ENCODE data around the gene C4orf36.

C4orf36 gene

DNA sequence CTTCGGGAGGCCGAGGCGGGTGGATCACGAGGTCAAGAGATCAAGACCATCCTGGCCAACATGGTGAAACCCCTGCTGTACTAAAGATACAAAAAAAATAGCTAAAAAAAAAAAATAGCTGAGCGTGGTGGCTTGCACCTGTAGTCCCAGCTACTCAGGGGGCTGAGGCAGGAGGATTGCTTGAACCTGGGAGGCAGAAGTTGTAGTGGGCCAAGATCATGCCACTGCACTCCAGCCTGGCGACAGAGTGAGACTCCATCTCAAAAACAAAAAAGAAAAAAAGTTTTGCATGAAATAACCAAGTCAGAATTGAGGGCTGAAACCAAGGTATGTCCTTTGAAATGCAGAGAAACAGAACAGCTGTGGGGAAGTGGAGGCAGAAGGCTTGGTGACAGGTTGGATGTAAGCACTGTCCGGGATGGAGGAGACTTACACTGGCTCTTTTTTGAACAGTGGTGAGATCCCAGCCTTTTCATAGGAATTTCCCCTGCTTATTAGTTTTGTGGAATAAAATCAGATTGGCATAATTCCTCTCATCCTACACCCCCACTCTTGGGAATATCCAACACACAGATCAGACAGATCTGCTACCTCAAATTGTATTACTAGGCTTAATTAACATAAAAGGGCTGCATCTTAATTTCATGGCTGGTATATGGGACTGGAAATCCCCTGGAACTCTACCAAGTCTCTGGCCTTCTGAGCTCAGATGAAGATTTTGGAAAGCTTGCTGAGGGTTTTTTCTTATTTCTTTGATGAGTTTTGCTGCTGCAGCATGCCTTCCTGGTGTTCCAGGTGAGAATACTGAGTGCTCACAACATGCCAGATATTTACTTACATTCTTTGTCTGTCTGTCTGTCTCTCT lies 18.8 kb upstream of the C4orf36 start:
- Histone ChIP-seq H3K36me3 (ENCODE audit: control insufficient read depth, insufficient read depth, low read length) (no peaks in the 10 kb centered on the region), H3K4me1 (ENCODE audit: control insufficient read depth, insufficient read depth, low read length) (no peaks in the 10 kb centered on the region), H3K27me3 (ENCODE audit: control insufficient read depth, insufficient read depth, low read length, poor library complexity, severe bottlenecking) (no peaks in the 10 kb centered on the region), H3K9me3 (ENCODE audit: control insufficient read depth, low read length) (no peaks in the 10 kb centered on the region), H3K27ac (ENCODE audit: insufficient read depth, low read depth, low read length, poor library complexity, severe bottlenecking) (no peak overlapping the region), H3K4me3 (ENCODE audit: insufficient read depth, low read depth, low read length) (no peak overlapping the region)
- WGBS, 2 experiments, result 88 to 96% methylated on average over 7 of the region's 7 CpGs

DNA sequence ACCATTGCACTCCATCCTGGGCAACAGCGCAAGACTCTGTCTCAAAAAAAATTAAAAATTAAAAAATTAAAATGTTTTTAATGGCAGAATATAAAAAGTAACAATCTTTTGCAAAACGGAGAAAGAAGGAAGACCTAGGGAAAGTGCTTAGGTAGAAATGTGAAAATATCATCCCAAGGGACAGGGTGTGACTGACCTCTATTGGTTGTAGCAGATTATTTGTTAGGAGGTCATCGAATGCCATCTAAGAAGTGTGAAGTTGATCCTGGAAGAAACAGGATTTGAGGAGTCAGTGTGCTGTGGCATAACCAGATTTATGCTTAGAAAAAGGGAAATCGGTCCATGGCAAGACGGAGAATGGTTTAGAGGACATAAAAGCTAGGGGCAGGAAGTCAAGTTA lies 18.1 kb upstream of the C4orf36 start:
- H3K36me3 ChIP-seq (ENCODE audit: control insufficient read depth, insufficient read depth, low read length), result no peaks in the 10 kb centered on the region
- H3K27ac ChIP-seq (ENCODE audit: insufficient read depth, low read depth, low read length, poor library complexity, severe bottlenecking), result no peak overlapping the region
- H3K9me3 ChIP-seq (ENCODE audit: control insufficient read depth, low read length), result no peaks in the 10 kb centered on the region
- WGBS, 2 experiments, result 92 to 94% methylated on average over 4 to 5 of the region's 5 CpGs
- H3K27me3 ChIP-seq (ENCODE audit: control insufficient read depth, insufficient read depth, low read length, poor library complexity, severe bottlenecking), result no peaks in the 10 kb centered on the region
- H3K4me1 ChIP-seq (ENCODE audit: control insufficient read depth, insufficient read depth, low read length), result no peaks in the 10 kb centered on the region
- no peak overlapping the region for H3K4me3 ChIP-seq (ENCODE audit: insufficient read depth, low read depth, low read length)

DNA sequence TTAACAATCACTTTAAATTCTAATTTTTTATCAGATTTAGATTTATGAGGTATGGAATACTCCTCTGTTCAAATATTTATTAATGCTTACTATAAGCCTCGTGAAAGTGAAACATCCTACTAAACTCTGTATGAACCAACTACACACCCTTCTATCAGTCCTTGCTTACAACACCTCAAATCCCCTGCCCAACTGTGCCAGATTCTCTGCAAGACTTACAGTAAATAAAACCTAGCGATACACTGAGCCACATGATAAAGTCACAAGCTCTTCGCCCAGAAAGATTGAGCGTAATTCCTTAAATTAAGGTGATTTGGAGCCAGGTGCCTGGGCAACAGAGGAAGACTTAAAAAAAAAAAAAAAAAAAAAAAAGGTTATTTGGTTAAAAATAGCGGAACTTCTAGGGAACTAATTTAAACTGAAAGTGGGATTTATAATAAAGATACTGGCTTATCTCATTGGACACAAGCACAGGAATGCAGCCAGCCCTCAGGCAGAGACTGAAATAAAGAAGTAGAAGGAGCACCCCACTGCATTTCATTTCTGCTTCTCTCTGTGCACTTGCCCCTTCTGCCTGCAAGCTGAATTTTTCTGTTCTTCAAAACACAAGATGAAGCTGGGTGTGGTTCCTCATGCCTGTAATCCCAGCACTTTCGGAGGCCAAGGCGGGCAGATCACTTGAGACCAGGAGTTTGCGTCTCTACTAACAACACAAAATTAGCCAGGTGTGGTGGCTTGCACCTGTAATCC lies 17.5 kb upstream of the C4orf36 start:
- H3K27me3 ChIP-seq (ENCODE audit: control insufficient read depth, insufficient read depth, low read length, poor library complexity, severe bottlenecking), result no peaks in the 10 kb centered on the region
- no peaks in the 10 kb centered on the region for H3K4me1 ChIP-seq (ENCODE audit: control insufficient read depth, insufficient read depth, low read length)
- H3K9me3 ChIP-seq (ENCODE audit: control insufficient read depth, low read length), result no peaks in the 10 kb centered on the region
- no peak overlapping the region for H3K27ac ChIP-seq (ENCODE audit: insufficient read depth, low read depth, low read length, poor library complexity, severe bottlenecking)
- 94% methylated on average over 7 to 8 of the region's 8 CpGs for WGBS, 2 experiments
- no peaks in the 10 kb centered on the region for H3K36me3 ChIP-seq (ENCODE audit: control insufficient read depth, insufficient read depth, low read length)
- H3K4me3 ChIP-seq (ENCODE audit: insufficient read depth, low read depth, low read length), result no peak overlapping the region

DNA sequence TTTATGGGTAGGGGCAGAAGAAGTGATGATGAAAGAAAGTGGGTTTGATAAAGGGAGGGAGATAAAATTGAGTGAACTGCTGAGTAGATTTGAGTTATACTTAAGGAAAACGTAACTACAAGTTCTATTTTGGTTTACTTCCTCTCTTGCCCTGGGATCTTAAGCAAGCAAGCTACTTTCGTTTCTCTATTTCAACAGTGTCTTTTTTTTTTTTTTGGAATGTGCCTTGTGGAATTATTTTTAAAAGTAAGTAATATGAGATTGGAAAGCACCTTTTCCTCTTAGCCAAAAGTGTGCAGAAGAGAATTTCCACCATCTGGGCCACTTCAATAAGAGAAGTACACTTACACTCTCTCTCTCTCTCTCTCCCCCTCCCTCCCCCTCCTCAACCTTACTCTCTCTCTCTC lies 16.0 kb upstream of the C4orf36 start:
- Histone ChIP-seq H3K9me3 (ENCODE audit: control insufficient read depth, low read length) (no peaks in the 10 kb centered on the region), H3K27ac (ENCODE audit: insufficient read depth, low read depth, low read length, poor library complexity, severe bottlenecking) (no peak overlapping the region), H3K4me1 (ENCODE audit: control insufficient read depth, insufficient read depth, low read length) (no peaks in the 10 kb centered on the region), H3K4me3 (ENCODE audit: insufficient read depth, low read depth, low read length) (no peak overlapping the region), H3K36me3 (ENCODE audit: control insufficient read depth, insufficient read depth, low read length) (no peaks in the 10 kb centered on the region), H3K27me3 (ENCODE audit: control insufficient read depth, insufficient read depth, low read length, poor library complexity, severe bottlenecking) (no peaks in the 10 kb centered on the region)
- 88 to 100% methylated on average over 1 to 2 of the region's 2 CpGs for WGBS, 2 experiments

DNA sequence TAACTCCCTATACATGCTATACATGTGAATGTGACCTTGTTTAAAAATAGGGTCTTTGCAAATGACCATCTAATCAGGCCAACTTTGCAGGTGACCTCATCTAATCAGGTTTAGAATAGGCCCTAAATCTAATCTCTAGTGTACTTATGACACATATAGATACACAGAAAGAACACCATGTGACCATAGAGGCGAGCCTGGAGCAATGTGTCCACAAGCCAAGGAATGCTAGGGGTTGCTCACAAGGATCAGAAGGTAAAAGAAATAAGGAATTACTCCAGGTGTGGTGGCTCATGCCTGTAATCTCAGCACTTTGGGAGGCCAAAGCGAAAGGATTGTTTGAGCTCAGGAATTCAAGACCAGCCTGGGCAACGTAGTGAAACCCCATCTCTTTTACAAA lies 9.6 kb upstream of the C4orf36 start:
- Histone ChIP-seq H3K9me3 (ENCODE audit: control insufficient read depth, low read length) (no peaks in the 10 kb centered on the region), H3K27ac (ENCODE audit: insufficient read depth, low read depth, low read length, poor library complexity, severe bottlenecking) (no peak overlapping the region), H3K27me3 (ENCODE audit: control insufficient read depth, insufficient read depth, low read length, poor library complexity, severe bottlenecking) (no peaks in the 10 kb centered on the region), H3K4me1 (ENCODE audit: control insufficient read depth, insufficient read depth, low read length) (no peaks in the 10 kb centered on the region), H3K36me3 (ENCODE audit: control insufficient read depth, insufficient read depth, low read length) (no peaks in the 10 kb centered on the region), H3K4me3 (ENCODE audit: insufficient read depth, low read depth, low read length) (no peak overlapping the region)
- WGBS, 2 experiments, result 91 to 96% methylated on average over 3 of the region's 3 CpGs

DNA sequence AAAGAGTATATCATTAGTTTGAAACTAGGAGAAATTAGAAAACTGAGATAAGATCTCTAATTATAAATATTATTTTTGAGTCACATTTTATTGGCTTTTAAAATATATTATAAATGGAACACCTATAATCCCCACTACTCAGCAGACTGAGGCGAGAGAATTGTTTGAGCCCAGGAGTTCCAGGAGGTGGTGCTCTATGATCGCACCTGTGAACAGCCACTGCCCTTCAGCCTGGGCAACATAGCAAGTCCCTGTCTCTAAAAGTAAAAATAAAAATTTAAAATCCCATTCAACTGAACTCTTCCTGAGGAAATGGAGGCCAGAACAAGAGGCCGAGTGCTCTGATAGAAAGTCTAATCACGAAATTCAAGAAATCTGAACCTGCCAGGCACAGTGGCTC lies 6.3 kb upstream of the C4orf36 start:
- Histone ChIP-seq H3K27ac (ENCODE audit: insufficient read depth, low read depth, low read length, poor library complexity, severe bottlenecking) (no peak overlapping the region), H3K4me3 (ENCODE audit: insufficient read depth, low read depth, low read length) (no peak overlapping the region), H3K27me3 (ENCODE audit: control insufficient read depth, insufficient read depth, low read length, poor library complexity, severe bottlenecking) (no peaks in the 10 kb centered on the region), H3K4me1 (ENCODE audit: control insufficient read depth, insufficient read depth, low read length) (no peaks in the 10 kb centered on the region), H3K36me3 (ENCODE audit: control insufficient read depth, insufficient read depth, low read length) (no peaks in the 10 kb centered on the region), H3K9me3 (ENCODE audit: control insufficient read depth, low read length) (no peaks in the 10 kb centered on the region)
- WGBS, 2 experiments, result 87 to 92% methylated on average over 4 of the region's 4 CpGs

DNA sequence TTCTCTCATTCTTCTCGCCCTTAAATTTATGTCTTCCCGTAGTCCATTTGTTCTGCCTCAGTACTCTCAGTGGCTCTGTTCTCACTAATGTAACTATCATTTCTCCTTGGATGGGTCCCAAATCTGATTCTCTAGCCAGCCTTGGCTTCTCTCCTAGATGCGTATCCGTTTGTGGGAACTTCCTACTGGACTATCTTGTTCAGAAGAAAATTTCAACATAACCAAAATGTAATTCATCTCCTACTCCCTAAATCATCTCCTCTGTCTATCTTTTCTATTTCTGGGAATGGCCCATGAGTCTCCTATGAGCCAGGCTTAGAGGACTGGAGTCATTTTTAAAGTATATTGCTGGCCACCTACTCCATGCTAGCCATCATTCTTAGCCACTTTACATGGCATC lies 4.4 kb upstream of the C4orf36 start:
- Histone ChIP-seq H3K9me3 (ENCODE audit: control insufficient read depth, low read length) (no peaks in the 10 kb centered on the region), H3K4me3 (ENCODE audit: insufficient read depth, low read depth, low read length) (no peak overlapping the region), H3K4me1 (ENCODE audit: control insufficient read depth, insufficient read depth, low read length) (no peaks in the 10 kb centered on the region), H3K27ac (ENCODE audit: insufficient read depth, low read depth, low read length, poor library complexity, severe bottlenecking) (no peak overlapping the region), H3K36me3 (ENCODE audit: control insufficient read depth, insufficient read depth, low read length) (no peaks in the 10 kb centered on the region), H3K27me3 (ENCODE audit: control insufficient read depth, insufficient read depth, low read length, poor library complexity, severe bottlenecking) (no peaks in the 10 kb centered on the region)
- WGBS, 2 experiments, result 88 to 89% methylated on average over 4 of the region's 4 CpGs

DNA sequence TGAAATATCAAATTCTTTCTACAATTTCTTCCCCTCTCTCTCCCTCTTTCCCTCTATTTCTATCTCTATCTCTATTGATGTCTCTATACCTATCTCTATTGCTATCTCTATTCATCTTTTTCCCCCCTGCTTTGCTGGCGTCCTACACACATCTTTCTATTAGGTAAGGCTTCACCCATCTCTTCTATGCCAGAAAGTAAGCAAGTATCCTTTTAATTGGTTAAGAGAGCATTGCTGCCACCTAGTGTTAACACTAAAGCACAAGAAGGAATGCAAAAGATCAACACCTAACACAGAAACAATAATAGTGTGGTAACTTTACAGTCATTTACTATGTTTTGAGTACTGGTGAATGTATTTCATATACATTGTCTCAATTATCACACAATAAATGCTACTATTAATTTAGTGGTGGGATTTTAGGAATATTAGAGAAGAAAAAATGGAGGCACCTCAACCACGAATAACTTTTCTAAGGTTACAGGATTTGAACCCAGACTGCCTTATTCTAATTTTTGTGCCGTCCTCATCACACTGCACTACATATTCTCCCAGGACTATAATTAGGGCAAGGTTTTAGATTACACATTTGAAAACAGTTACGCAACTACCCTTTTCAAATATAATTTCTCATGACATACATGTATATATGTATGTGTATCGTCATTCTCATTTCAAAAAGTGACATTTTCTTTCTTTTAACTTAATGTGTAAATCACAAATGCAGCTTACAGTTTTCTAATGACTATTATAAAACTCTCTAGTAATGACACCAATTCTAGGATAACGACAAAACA lies 3.7 kb upstream of the C4orf36 start:
- WGBS, 2 experiments, result 78 to 79% methylated on average over 4 of the region's 6 CpGs
- no peak overlapping the region for H3K4me3 ChIP-seq (ENCODE audit: insufficient read depth, low read depth, low read length)
- H3K4me1 ChIP-seq (ENCODE audit: control insufficient read depth, insufficient read depth, low read length), result no peaks in the 10 kb centered on the region
- no peaks in the 10 kb centered on the region for H3K9me3 ChIP-seq (ENCODE audit: control insufficient read depth, low read length)
- no peaks in the 10 kb centered on the region for H3K27me3 ChIP-seq (ENCODE audit: control insufficient read depth, insufficient read depth, low read length, poor library complexity, severe bottlenecking)
- no peaks in the 10 kb centered on the region for H3K36me3 ChIP-seq (ENCODE audit: control insufficient read depth, insufficient read depth, low read length)
- no peak overlapping the region for H3K27ac ChIP-seq (ENCODE audit: insufficient read depth, low read depth, low read length, poor library complexity, severe bottlenecking)

DNA sequence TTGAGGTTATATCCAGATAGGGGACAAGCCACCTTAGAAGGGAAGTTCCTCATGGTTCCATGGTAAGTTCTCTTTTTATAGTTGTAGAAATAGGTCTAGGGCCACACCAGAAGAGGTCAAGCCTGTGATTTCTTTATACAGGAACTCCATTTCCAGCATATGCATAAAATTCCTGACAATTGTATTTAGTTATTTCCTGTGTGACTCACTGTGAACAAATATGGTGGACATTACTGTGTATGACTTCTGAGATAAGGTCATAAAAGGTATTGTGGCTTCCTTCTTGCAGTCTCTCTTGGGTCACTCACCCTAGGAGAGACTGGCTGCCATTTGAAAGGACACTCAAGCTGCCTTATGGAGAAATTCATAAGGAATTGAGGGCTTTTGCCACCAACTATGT lies 2.2 kb upstream of the C4orf36 start:
- Histone ChIP-seq H3K4me1 (ENCODE audit: control insufficient read depth, insufficient read depth, low read length) (no peaks in the 10 kb centered on the region), H3K27ac (ENCODE audit: insufficient read depth, low read depth, low read length, poor library complexity, severe bottlenecking) (no peak overlapping the region), H3K27me3 (ENCODE audit: control insufficient read depth, insufficient read depth, low read length, poor library complexity, severe bottlenecking) (no peaks in the 10 kb centered on the region), H3K4me3 (ENCODE audit: insufficient read depth, low read depth, low read length) (no peak overlapping the region), H3K9me3 (ENCODE audit: control insufficient read depth, low read length) (no peaks in the 10 kb centered on the region), H3K36me3 (ENCODE audit: control insufficient read depth, insufficient read depth, low read length) (no peaks in the 10 kb centered on the region)

DNA sequence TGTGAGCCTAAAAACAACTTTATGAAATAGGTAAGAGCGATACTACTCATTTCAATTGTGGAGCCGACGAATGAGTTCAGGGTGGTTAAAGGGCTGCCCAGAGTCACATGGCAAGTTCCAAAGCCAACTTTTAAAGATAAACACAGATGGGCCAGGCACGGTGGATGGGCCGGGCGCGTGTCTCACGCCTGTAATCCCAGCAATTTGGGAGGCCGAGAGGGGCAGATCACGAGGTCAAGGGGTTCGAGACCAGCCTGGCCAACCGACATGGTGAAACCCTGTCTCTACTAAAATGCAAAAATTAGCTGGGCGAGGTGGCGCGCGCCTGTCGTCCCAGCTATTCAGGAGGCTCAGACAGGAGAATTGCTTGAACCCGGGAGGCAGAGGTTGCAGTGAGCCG lies 914 bp upstream of the C4orf36 start:
- Histone ChIP-seq H3K9me3 (ENCODE audit: control insufficient read depth, low read length) (no peaks in the 10 kb centered on the region), H3K36me3 (ENCODE audit: control insufficient read depth, insufficient read depth, low read length) (no peaks in the 10 kb centered on the region), H3K4me3 (ENCODE audit: insufficient read depth, low read depth, low read length) (no peak overlapping the region), H3K4me1 (ENCODE audit: control insufficient read depth, insufficient read depth, low read length) (no peaks in the 10 kb centered on the region), H3K27ac (ENCODE audit: insufficient read depth, low read depth, low read length, poor library complexity, severe bottlenecking) (no peak overlapping the region), H3K27me3 (ENCODE audit: control insufficient read depth, insufficient read depth, low read length, poor library complexity, severe bottlenecking) (no peaks in the 10 kb centered on the region)
- whole genome bisulfite sequencing, 2 experiments, result 89 to 93% methylated on average over 19 of the region's 19 CpGs
